Non-pigmented ciliary epithelial cell (primary cell): ENCODE data around the gene ZSCAN32.

Experiments
- DNase-seq: peaks from one replicate; pipeline ENCODE4 v3.0.0-alpha.2; 2010; ENCODE audit warnings: low read depth

Gene ZSCAN32

DNA sequence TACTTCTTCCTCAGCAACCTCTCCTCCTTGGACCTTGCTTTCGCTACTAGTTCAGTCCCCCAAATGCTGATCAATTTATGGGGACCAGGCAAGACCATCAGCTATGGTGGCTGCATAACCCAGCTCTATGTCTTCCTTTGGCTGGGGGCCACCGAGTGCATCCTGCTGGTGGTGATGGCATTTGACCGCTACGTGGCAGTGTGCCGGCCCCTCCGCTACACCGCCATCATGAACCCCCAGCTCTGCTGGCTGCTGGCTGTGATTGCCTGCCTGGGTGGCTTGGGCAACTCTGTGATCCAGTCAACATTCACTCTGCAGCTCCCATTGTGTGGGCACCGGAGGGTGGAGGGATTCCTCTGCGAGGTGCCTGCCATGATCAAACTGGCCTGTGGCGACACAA is 44.7 kb downstream of the ZSCAN32 start:
- DNase-seq: no peak

DNA sequence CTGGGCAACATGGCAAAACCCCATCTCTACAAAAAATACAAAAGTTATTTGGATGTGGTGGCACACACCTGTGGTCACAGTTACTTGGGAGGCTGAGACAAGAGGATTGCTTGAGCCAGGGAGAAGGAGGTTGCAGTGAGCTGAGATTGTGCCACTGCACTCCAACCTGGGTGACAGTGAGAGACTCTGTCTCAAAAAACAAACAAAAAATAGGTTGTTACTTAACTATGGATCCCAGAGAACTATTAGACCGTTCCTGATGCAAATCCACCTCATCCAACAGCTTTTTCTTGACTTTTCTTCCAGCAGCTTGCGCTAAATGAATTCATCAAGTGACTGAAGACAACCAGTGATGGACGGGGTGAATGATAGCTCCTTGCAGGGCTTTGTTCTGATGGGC is 45.2 kb downstream of the ZSCAN32 start, which contains the start of gene OR2C1:
TSS of gene OR2C1 (plus strand) at position 301 of the 400 bp plus-strand sequence. CDS start at position 353, 52 bp downstream.
- DNase-seq: no peak

DNA sequence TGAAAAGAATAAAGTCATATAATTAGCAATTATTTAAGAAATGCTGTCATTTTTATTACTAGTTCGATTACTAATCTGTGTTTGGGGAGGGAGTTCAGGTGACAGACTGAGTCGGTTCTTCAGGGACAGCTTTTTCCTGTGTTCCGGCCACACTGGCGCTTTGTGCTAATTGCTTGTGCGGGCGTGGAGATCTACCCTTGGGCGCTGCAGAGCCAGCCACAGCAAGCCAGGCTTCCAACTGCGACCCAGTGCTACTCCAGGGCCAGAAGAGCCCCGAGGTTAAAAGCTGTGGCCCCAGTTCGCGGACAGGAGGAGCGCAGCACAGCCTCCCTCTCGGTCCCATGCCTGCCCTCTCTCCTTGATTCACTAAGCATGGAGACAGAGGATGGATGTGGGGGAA is 51.6 kb downstream of the ZSCAN32 start:
- DNase-seq: no peak

DNA sequence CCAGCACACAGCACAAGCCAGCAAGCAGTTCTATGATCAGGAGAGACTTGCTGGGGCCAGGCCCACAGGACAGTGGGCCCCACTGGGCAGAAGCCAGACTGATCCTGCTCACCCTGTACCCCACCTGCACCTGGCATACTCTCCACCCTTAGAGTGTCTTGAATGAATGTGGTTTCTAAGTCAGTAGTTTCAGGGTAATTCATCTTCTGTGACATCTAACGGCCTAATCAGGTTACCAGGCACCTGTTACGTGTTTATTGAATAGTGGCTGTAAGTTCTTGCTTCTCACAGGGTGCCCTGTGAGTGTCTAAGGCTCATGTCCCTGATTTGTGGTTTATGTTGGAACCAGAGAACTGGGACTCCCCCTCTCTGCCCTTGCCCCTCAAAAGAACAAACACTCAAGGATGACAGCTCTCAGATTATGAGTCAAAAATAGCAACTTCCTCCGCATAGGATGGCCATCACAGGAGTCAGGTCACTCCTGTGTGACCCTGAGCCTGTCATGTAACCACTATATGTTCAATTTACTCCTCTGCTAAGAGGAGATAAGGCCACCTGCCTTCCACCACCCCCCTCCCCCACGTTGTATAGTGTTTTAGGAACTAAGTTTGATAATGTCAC is 52.1 kb downstream of the ZSCAN32 start:
- DNase-seq: no peak

GRCh38 chr16:3347586-3347985 is 53.2 kb downstream of the ZSCAN32 start:
- no peak for DNase-seq

- DNase-seq: no peak
These were observed 54.8 kb downstream of the ZSCAN32 start for GRCh38 chr16:3346041-3346440.
